Measurements from ENCODE around the gene HPD.
"Not testable (repeated sequence)": the region's sequence is repeated elsewhere in the genome, so short reads cannot be mapped to it uniquely, and the experiment has no call there.

The HPD gene

GRCh38 chr12:121861636-121862254, 3.1 kb upstream of the HPD start:
- no peak for DNase-seq

GRCh38 chr12:121860699-121861098, 2.0 kb upstream of the HPD start:
- DNase-seq: not testable (repeated sequence)

GRCh38 chr12:121860257-121860656, 1.6 kb upstream of the HPD start:
- DNase-seq: no peak

DNA sequence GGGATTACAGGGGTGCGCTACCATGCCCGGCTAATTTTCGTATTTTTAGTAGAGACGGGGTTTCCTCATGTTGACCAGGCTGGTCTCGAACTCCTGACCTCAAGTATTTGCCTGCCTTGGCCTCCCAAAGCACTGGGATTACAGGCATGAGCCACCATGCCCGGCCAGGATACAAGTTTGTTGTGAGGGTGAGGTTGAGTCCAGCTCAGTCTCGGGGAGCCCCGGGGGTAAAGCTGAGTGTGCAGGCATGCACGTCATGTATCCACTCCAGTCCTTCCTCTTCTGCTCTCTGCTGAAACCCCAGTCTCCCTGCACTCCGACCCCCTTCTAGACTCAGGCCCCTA, 369 bp downstream of the HPD start:
- DNase-seq: no peak

- DNase-seq: no peak
These were observed 1.1 kb downstream of the HPD start for GRCh38 chr12:121857322-121858246.

DNA sequence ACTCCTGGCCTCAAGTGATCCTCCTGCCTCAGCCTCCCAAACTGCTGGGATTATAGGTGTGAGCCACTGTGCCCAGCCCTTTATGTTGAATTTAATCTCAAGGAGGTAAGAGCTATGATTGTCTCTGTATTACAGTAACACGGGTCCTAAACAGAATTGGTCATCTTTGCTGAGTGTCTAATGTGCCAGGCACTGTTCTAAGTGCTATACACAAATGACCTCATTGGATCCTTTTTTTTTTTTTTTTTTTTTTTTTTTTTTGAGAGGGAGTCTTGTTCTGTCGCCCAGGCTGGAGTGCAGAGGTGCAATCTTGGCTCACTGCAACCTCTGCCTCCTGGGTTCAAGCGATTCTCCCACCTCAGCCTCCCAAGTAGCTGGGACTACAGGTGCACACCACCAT, 6.3 kb downstream of the HPD start:
- DNase-seq: not testable (repeated sequence)

DNA sequence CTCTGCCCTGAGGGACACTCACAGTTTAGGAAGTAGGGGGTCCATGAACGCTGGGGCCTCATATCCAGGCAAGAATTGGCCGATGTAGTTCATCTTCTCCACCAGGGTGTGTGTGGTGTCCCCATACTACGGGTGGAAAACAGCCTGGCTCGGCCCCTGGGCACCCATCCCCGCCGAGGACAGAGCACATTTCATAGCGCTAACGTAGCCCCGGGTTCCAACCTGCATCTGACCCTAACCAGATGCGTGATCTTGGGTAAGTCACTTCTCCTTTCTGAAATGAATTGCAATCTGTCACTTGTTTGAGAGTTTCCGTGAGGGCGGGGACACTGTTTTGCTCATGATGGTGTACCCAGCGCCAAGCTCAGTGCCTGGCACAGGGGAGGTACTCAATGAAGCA, 9.0 kb downstream of the HPD start:
- no peak for DNase-seq

- no peak for DNase-seq
These were observed 9.4 kb downstream of the HPD start for GRCh38 chr12:121849211-121849610.

DNA sequence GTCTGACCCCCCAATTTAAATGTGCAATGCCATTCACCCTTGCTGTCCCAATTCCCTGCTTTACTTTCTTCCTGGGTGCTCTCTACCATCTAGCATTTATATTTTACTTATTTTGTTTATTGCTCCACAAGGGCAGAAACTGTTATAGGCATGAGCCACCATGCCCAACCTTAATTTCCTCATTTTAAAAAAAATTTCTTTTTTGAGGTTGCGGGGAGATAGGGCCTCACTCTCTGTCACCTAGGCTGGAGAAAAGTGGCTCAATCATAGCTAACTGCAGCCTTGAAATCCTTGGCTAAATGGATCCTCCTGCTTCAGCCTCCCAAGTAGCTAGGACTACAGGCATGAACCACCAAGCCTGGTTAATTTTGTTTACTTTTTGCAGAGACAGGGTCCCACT, 13.0 kb downstream of the HPD start:
- DNase-seq: no peak

DNA sequence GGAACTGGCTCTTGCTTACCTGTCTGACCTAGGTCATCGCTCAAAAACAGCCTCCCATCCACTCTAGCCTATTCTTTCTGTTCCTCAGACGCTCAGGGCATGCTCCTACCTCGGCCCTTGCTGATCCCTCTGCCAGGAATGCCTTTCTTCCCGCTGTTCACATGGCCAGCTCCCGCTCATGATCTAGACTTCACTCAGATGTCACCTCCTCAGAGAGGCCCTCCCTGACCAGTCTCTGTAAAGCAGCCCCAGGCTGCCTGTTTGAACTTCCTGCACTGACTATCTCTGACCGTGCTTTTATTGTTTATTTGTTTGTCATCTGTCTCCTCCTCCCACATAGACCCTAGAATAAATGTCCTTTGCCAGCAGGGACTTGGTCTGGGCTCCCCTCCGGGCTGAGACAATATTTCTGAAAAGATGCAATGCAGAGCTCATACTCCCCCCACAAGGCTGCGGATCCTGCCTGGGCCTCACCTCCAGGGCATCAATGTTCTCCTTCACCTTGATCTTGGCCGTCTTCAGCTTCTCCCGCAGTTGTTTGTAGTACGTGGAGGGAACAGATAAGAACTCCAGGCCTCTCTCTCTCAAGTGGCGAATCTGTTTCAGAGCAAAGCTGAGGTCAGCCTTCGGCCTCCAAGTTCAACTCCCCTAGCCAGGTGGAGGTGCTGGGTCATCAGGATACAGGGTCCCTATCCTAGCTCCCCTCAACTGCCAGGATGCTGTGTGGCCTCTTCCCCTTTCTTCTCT, 15.2 kb downstream of the HPD start:
- DNase-seq: no peak

- no peak for DNase-seq
These were observed 18.5 kb downstream of the HPD start for GRCh38 chr12:121839993-121840761.

GRCh38 chr12:121839106-121839992, 19.3 kb downstream of the HPD start:
- peak; percentile 98 to 100 (median 99) for DNase-seq

DNA sequence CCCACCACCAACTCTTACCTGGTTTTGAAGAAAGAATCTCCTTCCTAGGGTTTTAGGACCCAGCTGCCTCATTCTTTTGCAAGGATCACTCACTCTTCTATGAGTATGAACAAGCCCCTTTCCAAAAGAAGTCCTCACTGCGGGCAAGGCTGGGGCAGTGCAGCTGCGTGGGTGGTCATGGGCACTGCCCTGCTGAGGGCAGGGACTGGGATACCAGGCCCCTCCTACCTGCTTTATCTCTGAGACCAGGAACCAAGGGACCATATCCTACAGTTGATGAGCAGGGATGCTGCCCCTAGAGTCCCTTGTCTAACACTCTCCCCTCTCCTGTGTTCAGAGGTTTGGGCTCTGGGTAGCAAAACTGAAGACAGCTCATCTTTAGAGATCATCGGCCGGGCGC, 20.5 kb downstream of the HPD start:
- no peak for DNase-seq

GRCh38 chr12:121837680-121838079, 21.0 kb downstream of the HPD start:
- no peak for DNase-seq

- no peak for DNase-seq
These were observed 27.0 kb downstream of the HPD start for GRCh38 chr12:121831571-121832245.

GRCh38 chr12:121830588-121831265, 27.9 kb downstream of the HPD start:
- no peak for DNase-seq

- no peak for DNase-seq
These were observed 28.5 kb downstream of the HPD start for GRCh38 chr12:121830134-121830533.

DNA sequence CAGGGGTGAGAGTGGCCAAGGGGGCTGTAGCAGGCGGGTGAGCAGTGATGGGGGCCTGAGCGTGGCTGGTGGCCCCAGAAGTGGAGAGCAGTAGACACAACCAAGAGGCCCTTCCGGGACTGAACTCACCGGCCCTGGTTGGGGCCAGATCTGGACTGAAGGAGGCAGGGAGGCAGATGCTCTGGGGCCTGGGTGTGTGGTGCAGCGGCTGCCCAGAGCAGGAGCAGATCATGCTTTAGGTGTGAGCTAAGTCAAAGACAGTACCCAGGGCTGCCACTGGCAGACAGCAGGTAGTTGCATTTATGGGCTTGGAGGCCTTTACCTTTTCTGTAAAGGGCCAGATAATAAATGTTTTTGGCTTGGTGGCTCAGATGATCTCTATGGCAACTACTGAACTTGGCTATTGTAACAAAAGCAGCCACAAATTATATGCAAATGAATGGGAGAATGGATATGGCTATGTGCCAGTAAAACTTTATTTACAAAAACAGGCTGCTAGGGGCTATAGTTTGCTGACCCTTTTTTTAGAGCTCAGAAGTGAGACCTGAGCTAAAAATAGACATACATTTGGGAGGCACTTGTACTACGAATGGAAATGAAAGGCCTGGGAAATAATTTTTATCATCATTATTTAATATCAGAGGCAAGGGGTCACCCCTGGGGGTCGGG, 29.3 kb downstream of the HPD start:
- no peak for DNase-seq

GRCh38 chr12:121828826-121829225, 29.8 kb downstream of the HPD start:
- no peak for DNase-seq

- DNase-seq: no peak
These were observed 30.4 kb downstream of the HPD start for GRCh38 chr12:121828306-121828705.
